ENCODE results near the gene ABL2. TPM values are rescaled to one million over a fixed set of nuclear protein-coding genes. Genes with fewer than 3 reads are reported as not detected.
A peak's percentile ranks its signal among the peaks of the same experiment; 100 is the strongest.

Gene ABL2
- total and polyA plus RNA-seq, 9 of the 15 experiments (the other 6 are each of a cell fraction or from before 2014, with no cell fraction given), result 1.4 to 15.0 (median 8.6) TPM

DNA sequence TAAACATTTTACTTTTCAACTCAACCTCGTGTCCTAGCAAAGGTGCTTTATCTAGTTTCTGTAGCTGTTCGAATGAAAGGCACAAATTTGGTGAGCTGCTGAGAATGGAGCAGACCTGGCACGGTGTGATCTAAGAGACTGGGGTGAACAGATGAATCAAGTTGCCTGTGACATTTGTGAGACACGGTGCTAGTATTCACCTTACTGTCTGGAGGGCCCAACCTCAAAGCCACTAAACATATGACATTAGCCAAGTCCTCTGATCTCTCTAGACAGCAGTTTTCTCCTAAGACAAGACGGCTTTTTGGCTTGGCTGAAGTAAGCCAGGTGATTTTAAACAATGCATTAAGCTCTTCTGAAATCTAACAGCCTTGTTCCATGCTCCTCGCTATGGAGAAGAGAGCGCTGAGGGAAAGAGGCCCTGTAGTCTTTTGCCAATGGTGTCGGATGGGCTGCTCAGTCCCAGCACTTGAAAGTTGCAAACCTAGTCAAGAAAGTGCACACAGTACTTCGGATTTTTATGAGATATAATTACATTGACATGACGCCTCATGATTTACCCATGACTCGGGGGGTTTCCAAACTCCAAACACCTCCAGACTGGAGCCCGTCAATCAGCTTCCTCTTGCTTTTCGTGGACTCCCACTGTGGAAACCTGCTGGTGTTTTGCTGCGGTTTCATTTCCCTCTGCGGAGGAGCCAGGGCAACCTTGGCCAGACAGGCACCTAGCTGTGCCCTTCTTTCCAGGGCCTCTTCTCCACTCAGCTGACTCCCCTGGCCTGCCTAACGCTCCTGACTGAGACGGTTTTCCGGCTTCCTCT is 148.4 kb downstream of the ABL2 start:
- DNase-seq (ENCODE audit: extremely low read depth in 1 of 4, low spot score in 3 of 4) (peak in 1 of 4 experiments; percentile 43), FAIRE-seq (peak; percentile 46), ATAC-seq (no peak)
- Histone ChIP-seq H3K27me3 (ENCODE audit: control insufficient read depth in 2 of 2, insufficient read depth in 2 of 2, low read length in 2 of 2) (no peaks in the 10 kb centered on the region), H2AFZ (ENCODE audit: low read depth, low read length) (peak overlapping the region; percentile 96), H3K79me2 (ENCODE audit: control insufficient read depth, insufficient read depth, low read length) (peaks cover 28% of the 10 kb centered on the region), H3K27ac (ENCODE audit: extremely low read depth, low read depth, low read length) (peak overlapping the region; percentile 78), H4K20me1 (replicated peaks; ENCODE audit: control insufficient read depth, insufficient read depth, low read length) (no peaks in the 10 kb centered on the region), H3K4me2 (ENCODE audit: insufficient read depth, low read length) (peak overlapping the region; percentile 92), H3K36me3 (ENCODE audit: control insufficient read depth, insufficient read depth, low read length) (peaks cover 26% of the 10 kb centered on the region; the same call in 2 of the 3 replicates), H3K4me3 (peak overlapping the region; percentile 63), H3K9me3 (replicated peaks; ENCODE audit: control insufficient read depth, insufficient read depth, low read depth, low read length) (no peaks in the 10 kb centered on the region), H3K9me1 (ENCODE audit: control insufficient read depth, insufficient read depth, low read length) (no peaks in the 10 kb centered on the region), H3K4me1 (replicated peaks in 1 of 2; ENCODE audit: control insufficient read depth in 2 of 2, insufficient read depth in 2 of 2, low read length in 2 of 2) (peaks cover 17 to 22% of the 10 kb centered on the region in 2 experiments; a peak in 4 of 5 replicates), H3K9ac (ENCODE audit: insufficient read depth in 1 of 2, low read depth in 2 of 2, low read length in 2 of 2) (peak overlapping the region; percentile 78 to 99)
- TSS peak; percentile 94 for BruUV-seq (replicated peaks)
- intact Hi-C loops (cut with micrococcal nuclease), result loop anchor here (1.0 to 10.0 kb wide), 5 partner anchors 211 to 734 kb away; no protein-coding TSS in a partner anchor
- CTCF ChIA-PET (ENCODE audit: low intra/inter-chr PET ratio), result interaction anchor here (0.7 kb wide), 1 partner anchor 1092 kb away, joined by 3 read pairs; no protein-coding TSS in a partner anchor
- POLR2A ChIA-PET, result interaction anchor here (0.7 to 1.7 kb wide), 7 partner anchors 12 to 557 kb away, joined by 3 to 5 read pairs (median 3); no protein-coding TSS in a partner anchor
- 33% methylated on average over 18 of the region's 18 CpGs for WGBS (ENCODE audit: insufficient coverage, low coverage, missing lambda C conversion rate)
- in situ Hi-C loops (cut with MboI), result loop anchor here (10.0 kb wide), 1 partner anchor 284 kb away; the partner anchor contains the start of gene AXDND1
- TF ChIP-seq, protein P1, sequence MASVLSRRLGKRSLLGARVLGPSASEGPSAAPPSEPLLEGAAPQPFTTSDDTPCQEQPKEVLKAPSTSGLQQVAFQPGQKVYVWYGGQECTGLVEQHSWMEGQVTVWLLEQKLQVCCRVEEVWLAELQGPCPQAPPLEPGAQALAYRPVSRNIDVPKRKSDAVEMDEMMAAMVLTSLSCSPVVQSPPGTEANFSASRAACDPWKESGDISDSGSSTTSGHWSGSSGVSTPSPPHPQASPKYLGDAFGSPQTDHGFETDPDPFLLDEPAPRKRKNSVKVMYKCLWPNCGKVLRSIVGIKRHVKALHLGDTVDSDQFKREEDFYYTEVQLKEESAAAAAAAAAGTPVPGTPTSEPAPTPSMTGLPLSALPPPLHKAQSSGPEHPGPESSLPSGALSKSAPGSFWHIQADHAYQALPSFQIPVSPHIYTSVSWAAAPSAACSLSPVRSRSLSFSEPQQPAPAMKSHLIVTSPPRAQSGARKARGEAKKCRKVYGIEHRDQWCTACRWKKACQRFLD (CRISPR knock-in tag; IDR thresholded peaks at IDR 0.05), result peak; percentile 65
- TF ChIP-seq SIN3A (IDR thresholded peaks at IDR 0.05; ENCODE audit: borderline replicate concordance in 2 of 2, control insufficient read depth in 1 of 2, low read depth in 2 of 2, low read length in 2 of 2), result peak in 1 of 2 experiments; percentile 38; a peak in 1 of 4 replicates
- TF ChIP-seq, protein P2, sequence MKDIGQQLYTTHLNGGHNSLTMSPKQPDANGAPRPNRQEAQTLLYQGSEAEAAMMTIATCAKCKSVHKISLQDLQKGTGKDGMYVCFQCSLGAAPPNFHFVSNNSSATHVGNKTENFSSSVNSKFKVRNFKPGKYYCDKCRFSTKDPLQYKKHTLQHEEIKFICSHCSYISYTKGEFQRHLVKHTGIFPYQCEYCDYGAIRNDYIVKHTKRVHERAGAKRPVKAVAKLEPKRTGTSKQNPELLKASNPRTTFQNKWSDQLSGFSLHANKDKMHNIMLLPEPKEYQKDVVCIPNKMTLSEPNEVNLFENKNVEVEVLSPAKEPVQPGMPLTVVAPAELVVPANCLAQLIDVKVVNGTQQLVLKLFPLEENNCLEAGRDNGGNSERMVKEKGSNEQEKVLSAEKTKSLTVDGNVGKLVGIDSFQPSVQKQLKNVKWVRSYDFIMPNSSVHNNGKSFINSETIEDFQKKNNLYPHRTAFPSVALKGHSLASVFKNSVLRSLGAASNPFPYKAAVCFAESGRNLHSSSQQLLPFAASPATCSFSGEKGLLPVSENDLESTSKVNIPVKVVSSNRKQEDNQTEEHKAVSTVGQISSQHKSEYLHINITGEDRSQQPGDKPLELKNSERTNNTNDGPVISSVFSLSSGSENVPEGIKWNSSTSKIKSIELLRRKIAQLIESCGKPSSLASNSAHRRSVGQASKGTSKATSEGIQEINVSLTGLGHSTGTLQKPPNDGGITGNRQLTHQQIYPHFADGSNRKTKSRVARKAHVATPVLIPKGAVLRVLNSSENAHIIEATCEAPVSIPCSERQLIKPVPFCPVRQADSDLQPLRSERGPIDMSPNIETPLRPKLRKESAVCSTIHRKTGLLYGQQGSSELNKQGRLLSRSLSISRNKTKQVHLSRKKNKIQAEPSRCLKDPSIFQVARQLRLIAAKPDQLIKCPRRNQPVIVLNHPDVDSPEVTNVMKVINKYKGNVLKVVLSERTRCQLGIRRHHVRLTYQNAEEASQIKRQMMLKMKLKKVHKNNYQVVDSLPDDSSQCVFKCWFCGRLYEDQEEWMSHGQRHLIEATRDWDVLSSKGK (CRISPR knock-in tag; IDR thresholded peaks at IDR 0.05), result no peak
- TF ChIP-seq ZBED1 (IDR thresholded peaks at IDR 0.05), result 0 out of 2 replicates have a peak, but pooled peaks have one; percentile 28
- TF ChIP-seq FOSL1 (tag; conservative IDR thresholded peaks at IDR 0.05), result 0 out of 2 replicates have a peak, but pooled peaks have one; percentile 18
- TF ChIP-seq POLR2H (tag; IDR thresholded peaks at IDR 0.05; ENCODE audit: low read depth), result 0 out of 2 replicates have a peak, but pooled peaks have one; percentile 64
- TF ChIP-seq NFE2 (IDR thresholded peaks at IDR 0.05; ENCODE audit: low read depth), result no peak
- TF ChIP-seq DMBX1 (CRISPR knock-in tag; IDR thresholded peaks at IDR 0.05; ENCODE audit: borderline replicate concordance), result peak; percentile 41; the same call in 1 of the 2 replicates
- TF ChIP-seq MAZ (CRISPR knock-in tag; conservative IDR thresholded peaks at IDR 0.05 in 1 of 2, IDR thresholded peaks at IDR 0.05 in 1 of 2), result 0 out of 4 replicates have a peak, but pooled peaks of 1 of the 2 experiments have one; percentile 8
- TF ChIP-seq FOXM1 (IDR thresholded peaks at IDR 0.05; ENCODE audit: low read depth), result no peak
- TF ChIP-seq FOXM1 (CRISPR knock-in tag; IDR thresholded peaks at IDR 0.05; ENCODE audit: low read depth), result 0 out of 2 replicates have a peak, but pooled peaks have one; percentile 8
- 0 out of 2 replicates have a peak, but pooled peaks have one; percentile 10 for TF ChIP-seq MAFK (IDR thresholded peaks at IDR 0.05; ENCODE audit: low read length)
- TF ChIP-seq NEUROD1 (IDR thresholded peaks at IDR 0.05; ENCODE audit: borderline replicate concordance, low read depth, low read length, partially characterized antibody), result no peak
- TF ChIP-seq SNRNP70 (optimal IDR thresholded peaks at IDR 0.05; ENCODE audit: low read depth, low read length), result peak; percentile 68
- TF ChIP-seq ZNF316 (IDR thresholded peaks at IDR 0.05), result 0 out of 2 replicates have a peak, but pooled peaks have one; percentile 7
